NCI-H1092 (cell line): ENCODE results near the gene SLC25A42.
"Not testable (repeated sequence)": the region's sequence is repeated elsewhere in the genome, so short reads cannot be mapped to it uniquely, and the experiment has no call there.

Experiments used
- DNase-seq: peaks from one replicate; lab custom pipeline; 2025; lab: John Stamatoyannopoulos, UW

SLC25A42 gene

GRCh38 chr19:19063183-19064097 lies at the start of gene SLC25A42:
Gene SLC25A42, plus strand, starts transcription at chr19:19063994. Its CDS starts 32,131 bp downstream, at chr19:19096125.
- DNase-seq, result peak; percentile 100

- no peak for DNase-seq
Measured at GRCh38 chr19:19021115-19021514, 42.7 kb upstream of the SLC25A42 start.

- no peak for DNase-seq
Measured at GRCh38 chr19:19022380-19022961, 41.3 kb upstream of the SLC25A42 start.

GRCh38 chr19:19023376-19023775 lies 40.4 kb upstream of the SLC25A42 start:
- not testable (repeated sequence) for DNase-seq

- no peak for DNase-seq
Measured at GRCh38 chr19:19025861-19026260, 37.9 kb upstream of the SLC25A42 start.

- no peak for DNase-seq
Measured at GRCh38 chr19:19026299-19026971, 37.4 kb upstream of the SLC25A42 start.

GRCh38 chr19:19027228-19027627 lies 36.6 kb upstream of the SLC25A42 start:
- DNase-seq, result no peak

- no peak for DNase-seq
Measured at GRCh38 chr19:19028526-19028925, 35.3 kb upstream of the SLC25A42 start.

GRCh38 chr19:19031891-19032290 lies 31.9 kb upstream of the SLC25A42 start:
- no peak for DNase-seq

GRCh38 chr19:19032420-19033175 lies 31.2 kb upstream of the SLC25A42 start:
- DNase-seq, result peak; percentile 65

GRCh38 chr19:19033176-19033425 lies 30.7 kb upstream of the SLC25A42 start:
- no peak for DNase-seq

GRCh38 chr19:19033426-19034203 lies 30.2 kb upstream of the SLC25A42 start, which contains the start of the genes ARMC6 and SUGP2:
Gene ARMC6, plus strand, starts transcription at chr19:19033603. Its CDS starts 607 bp downstream, at chr19:19034210.
Gene SUGP2, minus strand, starts transcription at chr19:19033517. Its CDS starts 2,446 bp downstream, at chr19:19031071.
- DNase-seq, result peak; percentile 85

- DNase-seq, result peak; percentile 35
Measured at GRCh38 chr19:19034204-19034624, 29.6 kb upstream of the SLC25A42 start.

GRCh38 chr19:19039901-19040300 lies 23.9 kb upstream of the SLC25A42 start:
- no peak for DNase-seq

- no peak for DNase-seq
Measured at GRCh38 chr19:19040417-19040816, 23.4 kb upstream of the SLC25A42 start.

- no peak for DNase-seq
Measured at GRCh38 chr19:19042732-19043280, 21.0 kb upstream of the SLC25A42 start.

- DNase-seq, result no peak
Measured at GRCh38 chr19:19043481-19043880, 20.3 kb upstream of the SLC25A42 start.

- no peak for DNase-seq
Measured at GRCh38 chr19:19043881-19044280, 19.9 kb upstream of the SLC25A42 start.

- no peak for DNase-seq
Measured at GRCh38 chr19:19049406-19049805, 14.4 kb upstream of the SLC25A42 start.

GRCh38 chr19:19050104-19050503 lies 13.7 kb upstream of the SLC25A42 start:
- no peak for DNase-seq

- DNase-seq, result no peak
Measured at GRCh38 chr19:19050731-19051130, 13.1 kb upstream of the SLC25A42 start.
